ENCODE results near the gene UBE2O. TPM values are rescaled to one million over a fixed set of nuclear protein-coding genes. Genes with fewer than 3 reads are reported as not detected.

UBE2O gene
- total RNA-seq, 2 experiments from 2014 or later: 37.7 to 38.4 TPM

GRCh38 chr17:76388966-76389888 is 63.7 kb downstream of the UBE2O start:
- no peaks in the 10 kb centered on the region for H3K27me3 Mint-ChIP-seq
- H3K4me3 Mint-ChIP-seq: no peak overlapping the region
- H3K36me3 Mint-ChIP-seq: peaks cover 5% of the 10 kb centered on the region
- no peaks in the 10 kb centered on the region for H3K9me3 Mint-ChIP-seq
- DNase-seq: no peak
- H3K27ac Mint-ChIP-seq: no peak overlapping the region
- H3K4me1 Mint-ChIP-seq: peaks cover 2% of the 10 kb centered on the region

- no peak overlapping the region for H3K4me3 Mint-ChIP-seq
- no peak for DNase-seq
- no peak overlapping the region for H3K27ac Mint-ChIP-seq
- no peaks in the 10 kb centered on the region for H3K9me3 Mint-ChIP-seq
- peaks cover 5% of the 10 kb centered on the region for H3K36me3 Mint-ChIP-seq
- no peaks in the 10 kb centered on the region for H3K27me3 Mint-ChIP-seq
- peaks cover 4% of the 10 kb centered on the region for H3K4me1 Mint-ChIP-seq
Measured at GRCh38 chr17:76386966-76387765, 65.8 kb downstream of the UBE2O start.

- Mint-ChIP-seq H3K27ac (peak overlapping the region; percentile 31), H3K4me3 (peak overlapping the region; percentile 44), H3K4me1 (peaks cover 4% of the 10 kb centered on the region), H3K36me3 (peaks cover 2% of the 10 kb centered on the region), H3K27me3 (no peaks in the 10 kb centered on the region), H3K9me3 (no peaks in the 10 kb centered on the region)
- peak; percentile 89 for DNase-seq
Measured at GRCh38 chr17:76385892-76386786, 66.8 kb downstream of the UBE2O start.

- Mint-ChIP-seq H3K9me3 (no peaks in the 10 kb centered on the region), H3K27ac (no peak overlapping the region), H3K27me3 (no peaks in the 10 kb centered on the region), H3K36me3 (peaks cover 2% of the 10 kb centered on the region), H3K4me3 (peak overlapping the region; percentile 53), H3K4me1 (peaks cover 4% of the 10 kb centered on the region)
- peak; percentile 40 for DNase-seq
Measured at GRCh38 chr17:76384987-76385891, 67.7 kb downstream of the UBE2O start.

GRCh38 chr17:76384222-76384986 is 68.5 kb downstream of the UBE2O start, which contains the start of gene SPHK1:
Gene SPHK1 (plus strand): TSS chr17:76384609. CDS start chr17:76385645, 1,036 bp downstream.
- Mint-ChIP-seq H3K36me3 (peaks cover 2% of the 10 kb centered on the region), H3K27ac (peak within 1 kb of the TSS; percentile 87), H3K9me3 (no peaks in the 10 kb centered on the region), H3K27me3 (no peaks in the 10 kb centered on the region), H3K4me3 (peak within 1 kb of the TSS; percentile 82), H3K4me1 (peaks cover 4% of the 10 kb centered on the region)
- DNase-seq: peak; percentile 86

- H3K27ac Mint-ChIP-seq: peak overlapping the region; percentile 87
Measured at GRCh38 chr17:76383546-76384221, 69.3 kb downstream of the UBE2O start.

GRCh38 chr17:76382803-76383545 is 70.0 kb downstream of the UBE2O start:
- Mint-ChIP-seq H3K4me3 (peak overlapping the region; percentile 85), H3K4me1 (peaks cover 4% of the 10 kb centered on the region), H3K9me3 (no peaks in the 10 kb centered on the region), H3K27ac (no peak overlapping the region), H3K27me3 (no peaks in the 10 kb centered on the region), H3K36me3 (peaks cover 2% of the 10 kb centered on the region)
- DNase-seq: peak; percentile 74

More at GRCh38 chr17:76383546-76384221, 69.3 kb downstream of the UBE2O start:
- Mint-ChIP-seq H3K9me3 (no peaks in the 10 kb centered on the region), H3K27me3 (no peaks in the 10 kb centered on the region), H3K36me3 (peaks cover 2% of the 10 kb centered on the region), H3K4me1 (peaks cover 4% of the 10 kb centered on the region), H3K4me3 (peak overlapping the region; percentile 82)
- DNase-seq: peak; percentile 65

GRCh38 chr17:76382351-76382802 is 70.6 kb downstream of the UBE2O start:
- H3K9me3 Mint-ChIP-seq: no peaks in the 10 kb centered on the region
- peaks cover 2% of the 10 kb centered on the region for H3K36me3 Mint-ChIP-seq
- peak; percentile 26 for DNase-seq
- peaks cover 4% of the 10 kb centered on the region for H3K4me1 Mint-ChIP-seq
- H3K27me3 Mint-ChIP-seq: no peaks in the 10 kb centered on the region
- peak overlapping the region; percentile 85 for H3K4me3 Mint-ChIP-seq
- no peak overlapping the region for H3K27ac Mint-ChIP-seq

- H3K9me3 Mint-ChIP-seq: no peaks in the 10 kb centered on the region
- H3K27me3 Mint-ChIP-seq: no peaks in the 10 kb centered on the region
- peaks cover 2% of the 10 kb centered on the region for H3K36me3 Mint-ChIP-seq
- H3K4me3 Mint-ChIP-seq: peak overlapping the region; percentile 14
- H3K4me1 Mint-ChIP-seq: peaks cover 4% of the 10 kb centered on the region
- DNase-seq: no peak
- no peak overlapping the region for H3K27ac Mint-ChIP-seq
Measured at GRCh38 chr17:76381633-76382350, 71.2 kb downstream of the UBE2O start.

- Mint-ChIP-seq H3K4me1 (peaks cover 2% of the 10 kb centered on the region), H3K9me3 (no peaks in the 10 kb centered on the region), H3K4me3 (no peak overlapping the region), H3K27ac (no peak overlapping the region), H3K27me3 (no peaks in the 10 kb centered on the region), H3K36me3 (no peaks in the 10 kb centered on the region)
- DNase-seq: no peak
Measured at GRCh38 chr17:76379646-76380376, 73.1 kb downstream of the UBE2O start.

- no peaks in the 10 kb centered on the region for H3K27me3 Mint-ChIP-seq
- no peaks in the 10 kb centered on the region for H3K9me3 Mint-ChIP-seq
- peaks cover 2% of the 10 kb centered on the region for H3K4me1 Mint-ChIP-seq
- no peak overlapping the region for H3K27ac Mint-ChIP-seq
- no peak overlapping the region for H3K4me3 Mint-ChIP-seq
- DNase-seq: no peak
- no peaks in the 10 kb centered on the region for H3K36me3 Mint-ChIP-seq
Measured at GRCh38 chr17:76379275-76379641, 73.7 kb downstream of the UBE2O start.

All from activated naive CD8-positive, alpha-beta T cell treated with anti-CD3 and anti-CD28 coated beads for 36 hours (primary cell).